Measurements from ENCODE around the gene CYP3A4.
"Not testable (repeated sequence)": the region's sequence is repeated elsewhere in the genome, so short reads cannot be mapped to it uniquely, and the experiment has no call there.

CYP3A4 gene

DNA sequence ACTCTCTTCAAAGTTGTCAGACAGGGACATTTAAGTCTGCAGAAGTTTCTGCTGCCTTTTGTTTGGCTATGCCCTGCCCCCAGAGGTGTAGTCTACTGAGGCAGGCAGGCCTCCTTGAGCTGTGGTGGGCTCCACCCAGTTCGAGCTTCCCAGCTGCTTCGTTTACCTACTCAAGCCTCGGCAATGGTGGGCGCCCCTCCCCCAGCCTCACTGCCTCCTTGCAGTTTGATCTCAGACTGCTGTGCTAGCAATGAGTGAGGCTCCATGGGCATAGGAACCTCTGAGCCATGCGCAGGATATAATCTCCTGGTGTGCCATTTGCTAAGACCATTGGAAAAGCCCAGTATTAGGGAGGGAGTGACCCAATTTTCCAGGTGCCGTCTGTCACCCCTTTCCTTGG is 19.1 kb upstream of the CYP3A4 start:
- H3K4me1 Mint-ChIP-seq (ENCODE audit: low read depth); H3K36me3 Mint-ChIP-seq (ENCODE audit: low read depth); H3K4me3 Mint-ChIP-seq; H3K9me3 Mint-ChIP-seq; H3K27ac Mint-ChIP-seq: not testable (repeated sequence)
- H3K27me3 Mint-ChIP-seq, result peaks cover 47% of the 10 kb centered on the region

DNA sequence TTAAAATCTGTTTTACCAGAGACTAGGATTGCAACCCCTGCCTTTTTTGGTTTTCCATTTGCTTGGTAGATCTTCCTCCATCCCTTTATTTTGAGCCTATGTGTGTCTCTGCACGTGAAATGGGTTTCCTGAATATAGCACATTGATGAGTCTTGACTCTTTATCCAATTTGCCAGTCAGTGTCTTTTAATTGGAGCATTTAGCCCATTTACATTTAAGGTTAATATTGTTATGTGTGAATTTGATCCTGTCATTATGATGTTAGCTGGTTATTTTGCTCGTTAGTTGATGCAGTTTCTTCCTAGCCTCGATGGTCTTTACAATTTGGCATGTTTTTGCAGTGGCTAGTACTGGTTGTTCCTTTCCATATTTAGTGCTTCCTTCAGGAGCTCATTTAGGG is 17.4 kb upstream of the CYP3A4 start:
- not testable (repeated sequence) for H3K27ac Mint-ChIP-seq; H3K4me3 Mint-ChIP-seq; H3K36me3 Mint-ChIP-seq (ENCODE audit: low read depth); H3K4me1 Mint-ChIP-seq (ENCODE audit: low read depth); H3K9me3 Mint-ChIP-seq
- peaks cover 32% of the 10 kb centered on the region for H3K27me3 Mint-ChIP-seq

DNA sequence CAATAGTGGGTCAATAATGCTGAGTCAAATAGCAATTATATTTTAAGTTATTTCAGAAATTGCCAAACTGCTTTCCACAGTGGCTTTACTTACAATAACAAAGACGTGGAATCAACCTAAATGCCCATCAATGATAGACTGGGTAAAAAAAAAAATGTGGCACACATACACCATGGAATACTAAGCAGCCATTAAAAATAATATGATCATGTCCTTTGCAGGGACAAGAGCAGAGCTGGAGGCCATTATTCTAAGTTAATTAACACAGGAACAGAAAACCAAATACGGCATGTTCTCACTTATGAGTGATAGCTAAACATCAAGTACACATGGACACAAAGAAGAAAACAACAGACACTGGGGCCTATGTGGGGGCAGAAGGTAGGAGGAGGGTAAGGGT is 15.0 kb upstream of the CYP3A4 start:
- Mint-ChIP-seq H3K36me3 (ENCODE audit: low read depth) (no peaks in the 10 kb centered on the region), H3K9me3 (no peaks in the 10 kb centered on the region), H3K4me1 (ENCODE audit: low read depth) (no peaks in the 10 kb centered on the region), H3K27me3 (peaks cover 26% of the 10 kb centered on the region), H3K4me3 (no peak overlapping the region), H3K27ac (no peak overlapping the region)

DNA sequence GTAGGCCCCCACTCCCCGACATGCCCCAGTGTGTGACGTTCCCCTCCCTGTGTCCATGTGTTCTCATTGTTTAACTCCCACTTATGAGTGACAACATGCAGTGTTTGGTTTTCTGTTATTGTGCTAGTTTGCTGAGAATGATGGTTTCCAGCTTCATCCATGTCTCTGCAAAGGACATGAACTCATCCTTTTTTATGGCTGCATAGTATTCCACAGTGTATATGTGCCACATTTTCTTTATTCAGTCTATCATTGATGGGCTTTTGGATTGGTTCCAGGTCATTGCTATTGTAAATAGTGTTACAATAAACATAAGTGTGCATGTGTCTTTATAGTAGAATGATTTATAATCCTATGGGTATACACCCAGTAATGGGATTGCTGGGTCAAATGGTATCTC is 11.9 kb upstream of the CYP3A4 start:
- not testable (repeated sequence) for H3K36me3 Mint-ChIP-seq (ENCODE audit: low read depth); H3K4me3 Mint-ChIP-seq; H3K9me3 Mint-ChIP-seq; H3K4me1 Mint-ChIP-seq (ENCODE audit: low read depth); H3K27ac Mint-ChIP-seq
- peaks cover 21% of the 10 kb centered on the region for H3K27me3 Mint-ChIP-seq

DNA sequence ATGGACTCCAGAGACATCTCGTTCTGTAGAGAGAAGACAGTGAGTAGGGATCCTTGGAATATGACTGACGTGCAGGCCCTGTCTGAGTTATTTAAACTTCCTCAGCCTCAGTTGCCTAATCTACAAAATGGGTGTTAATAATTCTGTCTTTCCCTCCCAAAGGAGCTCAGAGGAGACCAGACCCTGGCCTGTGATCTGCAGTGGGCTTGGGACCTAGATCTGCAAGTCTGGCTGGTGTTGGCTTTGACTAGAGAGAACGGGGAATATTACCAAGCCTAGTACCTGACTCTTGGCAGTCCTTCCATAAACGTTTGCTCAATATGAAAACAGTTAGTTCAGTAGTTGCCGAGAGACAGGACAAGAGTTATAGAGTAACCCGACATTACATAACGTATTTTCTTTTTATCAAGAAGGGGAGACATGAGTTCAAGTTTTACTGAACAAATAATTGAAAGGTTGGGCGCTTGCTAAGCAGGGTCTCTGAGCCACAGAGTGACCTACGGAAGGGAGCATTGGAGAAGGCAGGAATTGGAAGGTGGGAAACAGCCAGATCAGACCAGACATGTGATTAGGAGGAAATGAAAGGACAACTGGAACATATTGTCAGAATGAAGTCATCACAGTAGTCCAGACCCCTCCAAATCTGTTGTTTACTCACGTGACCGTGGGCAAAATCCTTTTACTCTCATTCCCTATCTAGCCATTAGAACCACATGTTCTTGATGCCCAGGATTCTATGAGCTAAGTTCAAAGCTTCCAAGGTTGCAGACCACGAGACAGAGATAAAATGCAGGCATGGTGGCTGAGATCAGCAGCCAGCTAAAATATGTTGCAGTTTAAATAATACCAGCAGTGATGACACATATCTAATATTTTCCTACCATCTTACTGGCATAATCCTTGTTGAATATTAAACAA is 10.9 kb upstream of the CYP3A4 start:
- H3K4me1 Mint-ChIP-seq (ENCODE audit: low read depth), result peaks cover 13% of the 10 kb centered on the region
- H3K36me3 Mint-ChIP-seq (ENCODE audit: low read depth), result no peaks in the 10 kb centered on the region
- no peak overlapping the region for H3K27ac Mint-ChIP-seq
- H3K27me3 Mint-ChIP-seq, result peaks cover 16% of the 10 kb centered on the region
- peaks cover under 1% of the 10 kb centered on the region for H3K9me3 Mint-ChIP-seq
- H3K4me3 Mint-ChIP-seq, result no peak overlapping the region

DNA sequence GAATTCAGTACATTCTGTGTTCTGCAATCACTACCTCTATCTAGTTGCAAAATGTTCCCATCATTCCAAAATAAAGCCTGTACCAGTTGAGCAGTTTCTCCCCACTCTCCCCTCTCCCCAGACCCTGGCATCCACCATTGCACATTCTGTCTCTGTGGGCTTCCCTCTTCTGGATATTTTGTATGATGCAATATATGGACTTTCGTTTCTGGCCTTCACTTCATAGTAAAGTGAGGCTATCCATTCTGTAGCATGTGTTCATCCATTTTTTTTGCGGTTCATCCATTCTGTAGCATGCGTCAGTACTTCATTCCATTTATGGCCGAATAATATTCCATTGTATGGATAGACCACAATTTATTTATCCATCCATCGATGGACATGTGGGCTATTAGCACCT is 9.5 kb upstream of the CYP3A4 start:
- no peak overlapping the region for H3K27ac Mint-ChIP-seq

DNA sequence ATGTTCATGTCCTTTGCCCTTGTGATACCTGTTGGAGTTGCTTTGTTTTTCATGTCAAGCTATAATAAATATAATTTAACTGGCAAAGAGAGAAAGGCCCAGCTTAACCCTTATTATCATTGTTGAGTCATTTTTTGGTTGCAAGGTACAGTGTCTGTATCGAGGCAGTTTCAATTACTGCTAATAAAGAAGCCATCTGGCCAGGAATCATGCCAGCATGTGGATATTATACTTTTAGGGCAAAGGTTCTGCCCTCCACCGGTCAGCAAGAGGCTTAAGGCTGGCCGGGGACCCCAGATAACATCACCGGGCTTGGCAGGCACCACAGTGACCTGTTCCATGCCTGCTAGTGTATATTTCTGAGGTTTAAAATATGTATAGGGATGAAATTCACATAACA is 9.0 kb upstream of the CYP3A4 start:
- H3K27me3 Mint-ChIP-seq, result peaks cover 16% of the 10 kb centered on the region
- no peaks in the 10 kb centered on the region for H3K36me3 Mint-ChIP-seq (ENCODE audit: low read depth)
- H3K9me3 Mint-ChIP-seq, result peaks cover 3% of the 10 kb centered on the region
- no peak overlapping the region for H3K27ac Mint-ChIP-seq
- H3K4me1 Mint-ChIP-seq (ENCODE audit: low read depth), result peaks cover 32% of the 10 kb centered on the region
- H3K4me3 Mint-ChIP-seq, result no peak overlapping the region

More for the DNA sequence above, 9.5 kb upstream of the CYP3A4 start:
- Mint-ChIP-seq H3K4me1 (ENCODE audit: low read depth) (peaks cover 27% of the 10 kb centered on the region), H3K27me3 (peaks cover 16% of the 10 kb centered on the region), H3K36me3 (ENCODE audit: low read depth) (no peaks in the 10 kb centered on the region), H3K4me3 (no peak overlapping the region), H3K9me3 (peaks cover 3% of the 10 kb centered on the region)

DNA sequence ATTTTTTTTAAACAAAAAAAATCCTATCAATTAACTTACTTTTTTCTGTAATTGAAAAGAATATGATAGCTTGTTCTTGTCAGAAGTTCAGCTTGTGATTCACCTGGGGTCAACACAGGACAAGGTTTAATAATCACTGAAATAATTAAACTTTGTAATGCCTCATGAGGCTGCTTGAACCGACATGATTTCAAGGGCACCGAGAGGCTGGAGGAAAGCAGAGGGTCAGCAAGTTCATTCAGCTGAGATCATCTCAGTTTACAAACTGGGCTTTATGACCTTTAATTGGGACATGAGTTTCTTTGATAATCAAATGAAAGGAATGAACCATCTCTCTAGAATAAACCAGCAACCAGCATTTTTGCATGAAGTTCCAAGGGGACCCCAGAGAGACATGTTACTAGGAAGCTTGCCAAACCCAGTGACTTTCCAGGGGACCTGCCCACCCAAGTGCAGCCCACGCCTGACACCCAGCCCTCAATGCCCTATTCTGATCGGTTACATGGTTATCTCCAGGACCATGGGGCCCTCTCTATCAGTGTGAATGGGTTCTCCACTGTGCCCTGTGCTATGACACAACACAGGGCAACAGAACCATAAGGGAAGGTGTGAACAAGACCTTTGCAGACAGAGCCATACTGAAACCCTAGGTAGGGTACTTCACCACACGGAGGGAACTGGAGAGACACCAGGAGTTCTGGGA is 7.8 kb upstream of the CYP3A4 start:
- H3K4me1 Mint-ChIP-seq (ENCODE audit: low read depth), result peaks cover 44% of the 10 kb centered on the region
- H3K9me3 Mint-ChIP-seq, result peaks cover 3% of the 10 kb centered on the region
- H3K4me3 Mint-ChIP-seq, result no peak overlapping the region
- H3K36me3 Mint-ChIP-seq (ENCODE audit: low read depth), result no peaks in the 10 kb centered on the region
- H3K27me3 Mint-ChIP-seq, result peaks cover 16% of the 10 kb centered on the region
- H3K27ac Mint-ChIP-seq, result peak overlapping the region; percentile 23

DNA sequence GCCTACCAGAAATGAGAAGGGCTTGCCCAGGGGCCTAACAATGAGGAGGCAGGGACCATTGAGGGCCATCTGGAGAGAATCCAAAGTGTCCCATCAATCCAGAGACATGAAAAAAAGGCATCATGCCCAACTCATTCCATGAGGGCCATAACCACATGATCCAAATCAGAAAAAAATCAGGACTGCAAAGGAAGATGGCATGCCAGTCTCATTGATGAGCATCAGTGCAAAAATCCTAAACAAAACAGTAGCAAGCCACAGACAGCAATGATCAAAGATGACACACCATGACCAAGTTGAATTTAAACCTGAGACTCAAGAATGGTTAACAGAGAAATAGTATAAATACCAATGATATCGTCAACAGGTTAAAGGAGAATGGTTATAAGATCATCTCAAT is 7.0 kb upstream of the CYP3A4 start:
- no peak overlapping the region for H3K4me3 Mint-ChIP-seq
- H3K4me1 Mint-ChIP-seq (ENCODE audit: low read depth), result peaks cover 44% of the 10 kb centered on the region
- H3K9me3 Mint-ChIP-seq, result peaks cover 3% of the 10 kb centered on the region
- H3K27ac Mint-ChIP-seq, result no peak overlapping the region
- H3K27me3 Mint-ChIP-seq, result peaks cover 16% of the 10 kb centered on the region
- no peaks in the 10 kb centered on the region for H3K36me3 Mint-ChIP-seq (ENCODE audit: low read depth)

DNA sequence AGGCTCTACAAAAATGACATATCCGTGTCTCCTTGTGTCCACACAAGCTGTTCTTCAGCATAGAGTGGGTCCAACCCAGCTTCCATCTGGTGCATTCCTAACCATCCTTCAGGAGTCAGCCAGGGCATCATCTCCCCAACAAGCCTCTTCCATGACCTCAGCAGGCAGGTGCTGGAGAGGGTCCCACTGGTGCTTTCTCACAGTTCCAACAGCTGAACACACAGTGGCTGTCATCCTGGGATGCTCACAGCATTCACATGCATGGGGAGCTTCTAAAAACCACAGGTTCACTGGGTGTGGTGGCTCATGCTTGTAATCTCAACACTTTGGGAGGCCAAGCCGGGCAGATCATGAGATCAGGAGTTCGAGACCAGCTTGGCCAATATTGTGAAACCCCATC is 6.4 kb upstream of the CYP3A4 start:
- H3K36me3 Mint-ChIP-seq (ENCODE audit: low read depth), result no peaks in the 10 kb centered on the region

DNA sequence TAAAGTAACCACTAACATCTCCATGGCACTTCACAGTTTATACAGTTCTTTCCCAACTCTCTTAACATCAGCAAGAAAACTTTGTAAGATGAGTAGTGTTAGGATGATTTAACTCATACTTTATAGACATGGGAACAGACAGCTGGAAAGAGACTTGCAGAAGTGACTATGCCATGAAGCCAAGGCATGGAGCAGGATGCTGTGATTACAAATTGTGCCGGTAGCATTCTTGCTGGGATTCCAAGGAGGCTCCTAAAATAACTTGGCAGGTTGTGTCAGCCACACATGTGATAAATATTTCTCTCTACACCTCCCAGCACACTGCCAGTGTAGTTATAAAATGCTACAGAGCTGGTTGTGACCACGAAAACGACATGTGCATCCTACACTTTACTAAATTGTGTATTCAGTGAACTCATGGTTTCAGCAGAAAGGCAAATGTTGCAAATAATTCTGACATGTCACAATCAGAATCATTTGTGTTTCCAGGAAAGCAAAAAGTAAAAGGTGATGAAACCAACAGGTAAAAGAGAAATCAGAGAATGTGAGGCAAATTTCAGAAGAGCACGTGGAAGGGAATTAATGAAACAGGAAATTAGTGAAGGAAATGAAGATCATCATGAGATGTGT is 5.6 kb upstream of the CYP3A4 start:
- peak overlapping the region; percentile 59 for H3K27ac Mint-ChIP-seq
- peaks cover 9% of the 10 kb centered on the region for H3K27me3 Mint-ChIP-seq
- H3K4me3 Mint-ChIP-seq, result no peak overlapping the region
- peaks cover 3% of the 10 kb centered on the region for H3K9me3 Mint-ChIP-seq
- peaks cover 44% of the 10 kb centered on the region for H3K4me1 Mint-ChIP-seq (ENCODE audit: low read depth)
- no peaks in the 10 kb centered on the region for H3K36me3 Mint-ChIP-seq (ENCODE audit: low read depth)

More for the DNA sequence above, 6.4 kb upstream of the CYP3A4 start:
- peaks cover 44% of the 10 kb centered on the region for H3K4me1 Mint-ChIP-seq (ENCODE audit: low read depth)
- peaks cover 3% of the 10 kb centered on the region for H3K9me3 Mint-ChIP-seq
- no peak overlapping the region for H3K4me3 Mint-ChIP-seq
- peak overlapping the region; percentile 9 for H3K27ac Mint-ChIP-seq
- peaks cover 13% of the 10 kb centered on the region for H3K27me3 Mint-ChIP-seq

DNA sequence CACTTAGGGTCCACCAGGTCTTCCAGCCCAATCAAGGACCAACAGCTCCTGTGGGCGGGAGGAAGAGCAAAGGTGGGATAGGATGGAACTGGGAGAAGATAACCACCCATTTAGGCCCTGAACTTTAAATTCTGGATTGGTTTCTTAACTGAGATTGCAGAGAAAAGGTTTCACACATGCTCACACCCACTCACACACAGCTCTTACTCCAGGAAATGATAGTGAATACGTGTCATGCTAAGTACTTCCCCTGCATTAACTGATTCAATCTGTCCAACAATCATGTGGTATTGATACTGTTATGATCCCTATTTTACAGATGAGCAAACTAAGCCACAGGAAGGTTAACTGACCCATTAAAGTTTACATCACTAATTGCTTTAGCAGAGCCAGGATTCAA is 4.6 kb upstream of the CYP3A4 start:
- no peak overlapping the region for H3K4me3 Mint-ChIP-seq
- peak overlapping the region; percentile 75 for H3K27ac Mint-ChIP-seq
- peaks cover 3% of the 10 kb centered on the region for H3K9me3 Mint-ChIP-seq
- H3K27me3 Mint-ChIP-seq, result peaks cover 13% of the 10 kb centered on the region
- H3K4me1 Mint-ChIP-seq (ENCODE audit: low read depth), result peaks cover 44% of the 10 kb centered on the region
- no peaks in the 10 kb centered on the region for H3K36me3 Mint-ChIP-seq (ENCODE audit: low read depth)

DNA sequence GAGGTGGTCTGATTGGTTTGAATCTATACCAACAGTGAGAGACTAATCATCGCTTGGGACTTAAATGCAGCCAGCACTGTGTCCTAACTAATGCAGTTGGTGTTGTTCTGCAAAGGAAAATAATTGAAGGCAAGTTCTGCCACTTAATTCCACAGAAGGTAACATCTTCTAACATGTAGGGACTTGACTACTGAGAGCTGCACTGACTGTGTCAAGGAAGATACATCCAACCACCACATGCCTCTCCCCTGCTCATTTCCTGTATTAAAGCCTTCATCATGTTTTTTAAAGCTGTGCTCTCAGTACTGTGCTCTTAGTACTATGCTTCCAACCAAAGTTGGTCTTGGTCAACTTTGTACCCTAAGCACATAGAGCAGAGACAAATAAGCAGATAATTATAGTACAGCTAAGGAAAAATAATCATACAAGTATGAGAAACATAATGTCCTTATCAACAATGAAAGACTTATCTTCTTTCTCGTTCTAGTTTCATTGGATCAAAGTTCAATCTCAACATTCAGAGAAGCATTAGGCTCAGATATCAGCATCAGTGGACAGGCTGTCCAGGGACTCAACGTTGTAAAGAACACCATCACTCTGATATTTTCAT is 2.8 kb upstream of the CYP3A4 start:
- H3K9me3 Mint-ChIP-seq, result peaks cover 3% of the 10 kb centered on the region
- H3K36me3 Mint-ChIP-seq (ENCODE audit: low read depth), result no peaks in the 10 kb centered on the region
- no peak overlapping the region for H3K4me3 Mint-ChIP-seq
- peaks cover 48% of the 10 kb centered on the region for H3K4me1 Mint-ChIP-seq (ENCODE audit: low read depth)
- no peak overlapping the region for H3K27ac Mint-ChIP-seq
- peaks cover 14% of the 10 kb centered on the region for H3K27me3 Mint-ChIP-seq

DNA sequence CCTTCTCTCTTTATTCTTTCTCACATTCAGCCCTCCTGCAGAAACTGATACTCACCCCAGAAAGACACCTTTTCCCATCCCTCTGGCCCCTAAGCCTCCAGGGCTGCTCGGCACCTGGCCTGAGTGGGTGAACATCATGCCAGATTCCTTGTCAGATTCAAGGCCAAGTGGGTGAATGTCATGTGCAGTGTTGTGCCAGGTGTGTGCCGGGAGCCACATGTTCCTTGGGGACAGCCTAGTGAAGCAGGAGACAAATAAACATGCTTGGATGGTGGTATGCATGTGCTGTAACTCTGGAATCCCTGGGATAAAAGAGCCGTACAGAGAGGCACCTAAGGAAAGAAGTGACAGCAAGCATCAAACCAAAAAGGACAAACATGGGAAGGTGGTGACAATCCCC is 1.7 kb upstream of the CYP3A4 start:
- H3K9me3 Mint-ChIP-seq; H3K27ac Mint-ChIP-seq; H3K36me3 Mint-ChIP-seq (ENCODE audit: low read depth); H3K4me3 Mint-ChIP-seq: not testable (repeated sequence)
- Mint-ChIP-seq H3K27me3 (peaks cover 21% of the 10 kb centered on the region), H3K4me1 (ENCODE audit: low read depth) (peaks cover 47% of the 10 kb centered on the region)

Data from stimulated activated naive CD8-positive, alpha-beta T cell treated with anti-CD3 and anti-CD28 coated beads, Interleukin-15, Interleukin-2, amounts not matched to agents 100 ng/mL and 50 ng/mL, for 24 hours (primary cell).